ENCODE data around the gene NR5A1.

DNA sequence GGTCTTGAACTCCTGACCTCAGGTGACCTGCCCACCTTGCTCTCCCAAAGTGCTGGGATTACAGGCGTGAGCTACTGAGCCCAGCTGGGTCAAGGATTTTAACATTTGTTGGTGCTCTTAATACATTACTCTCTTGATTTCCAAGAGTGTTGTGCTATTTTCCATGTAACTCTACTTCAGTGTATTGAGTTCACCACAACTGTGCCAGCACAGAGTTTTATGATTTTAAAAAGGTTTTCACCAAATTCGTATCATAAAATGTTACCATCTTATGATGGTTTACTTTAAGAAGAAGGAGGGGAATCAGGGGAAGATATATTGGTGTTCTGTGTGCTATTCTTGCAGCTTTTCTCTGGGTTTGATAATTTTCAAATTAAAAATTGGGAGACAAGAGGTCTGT, 63.6 kb downstream of the NR5A1 start:
- TF ChIP-seq POLR2A (IDR thresholded peaks at IDR 0.05; ENCODE audit: low read length) (no peak), GATA1 (IDR thresholded peaks at IDR 0.05; ENCODE audit: low read depth, low read length) (no peak)

Measured in erythroblast (primary cell).